ENCODE results near the gene C1QTNF9.
"Not testable (repeated sequence)": the region's sequence is repeated elsewhere in the genome, so short reads cannot be mapped to it uniquely, and the experiment has no call there.

Gene C1QTNF9

GRCh38 chr13:24309300-24309699 lies at the start of gene C1QTNF9:
Gene C1QTNF9 (plus strand): TSS chr13:24309580. CDS start chr13:24316004, 6,424 bp downstream.
- not testable (repeated sequence) for DNase-seq (ENCODE audit: low spot score)

- peak; percentile 50 for DNase-seq (ENCODE audit: low spot score)
Observed at GRCh38 chr13:24261566-24261965, 47.8 kb upstream of the C1QTNF9 start.

GRCh38 chr13:24263632-24264031 lies 45.7 kb upstream of the C1QTNF9 start:
- DNase-seq (ENCODE audit: low spot score), result peak; percentile 44

- peak; percentile 87 for DNase-seq (ENCODE audit: low spot score)
Observed at GRCh38 chr13:24264976-24265375, 44.4 kb upstream of the C1QTNF9 start.

GRCh38 chr13:24265453-24265852 lies 43.9 kb upstream of the C1QTNF9 start:
- DNase-seq (ENCODE audit: low spot score), result no peak

- peak; percentile 62 for DNase-seq (ENCODE audit: low spot score)
Observed at GRCh38 chr13:24267274-24267673, 42.1 kb upstream of the C1QTNF9 start.

GRCh38 chr13:24267801-24268200 lies 41.6 kb upstream of the C1QTNF9 start:
- no peak for DNase-seq (ENCODE audit: low spot score)

- DNase-seq (ENCODE audit: low spot score), result no peak
Observed at GRCh38 chr13:24269821-24270220, 39.6 kb upstream of the C1QTNF9 start.

GRCh38 chr13:24270639-24271141 lies 38.7 kb upstream of the C1QTNF9 start:
- DNase-seq (ENCODE audit: low spot score), result peak; percentile 66

- no peak for DNase-seq (ENCODE audit: low spot score)
Observed at GRCh38 chr13:24271231-24271600, 38.2 kb upstream of the C1QTNF9 start.

- peak; percentile 86 for DNase-seq (ENCODE audit: low spot score)
Observed at GRCh38 chr13:24271601-24272451, 37.6 kb upstream of the C1QTNF9 start.

- DNase-seq (ENCODE audit: low spot score), result no peak
Observed at GRCh38 chr13:24272452-24273161, 36.8 kb upstream of the C1QTNF9 start.

GRCh38 chr13:24273926-24274325 lies 35.5 kb upstream of the C1QTNF9 start:
- no peak for DNase-seq (ENCODE audit: low spot score)

- DNase-seq (ENCODE audit: low spot score), result peak; percentile 87
Observed at GRCh38 chr13:24274452-24275021, 34.8 kb upstream of the C1QTNF9 start.

- DNase-seq (ENCODE audit: low spot score), result no peak
Observed at GRCh38 chr13:24275041-24275440, 34.3 kb upstream of the C1QTNF9 start.

- DNase-seq (ENCODE audit: low spot score), result peak; percentile 53
Observed at GRCh38 chr13:24276306-24276705, 33.1 kb upstream of the C1QTNF9 start.

GRCh38 chr13:24276861-24277260 lies 32.5 kb upstream of the C1QTNF9 start:
- DNase-seq (ENCODE audit: low spot score), result no peak

- no peak for DNase-seq (ENCODE audit: low spot score)
Observed at GRCh38 chr13:24277761-24278160, 31.6 kb upstream of the C1QTNF9 start.

- no peak for DNase-seq (ENCODE audit: low spot score)
Observed at GRCh38 chr13:24279327-24280110, 29.9 kb upstream of the C1QTNF9 start.

- no peak for DNase-seq (ENCODE audit: low spot score)
Observed at GRCh38 chr13:24280720-24281119, 28.7 kb upstream of the C1QTNF9 start.

- DNase-seq (ENCODE audit: low spot score), result no peak
Observed at GRCh38 chr13:24281188-24282008, 28.0 kb upstream of the C1QTNF9 start.
